HG02588 (cell line): ENCODE data around the gene ADGRG6.
"Not testable (repeated sequence)": the region's sequence is repeated elsewhere in the genome, so short reads cannot be mapped to it uniquely, and the experiment has no call there.

Experiments
- ATAC-seq: cut with Tn5 transposase; IDR thresholded peaks from one replicate; pipeline ENCODE4 v1.9.1; 2021; ENCODE audit warnings: mild to moderate bottlenecking, moderate library complexity; ENCODE audit not compliant: unreplicated experiment

Gene ADGRG6

GRCh38 chr6:142440600-142441293 lies 138.9 kb downstream of the ADGRG6 start:
- ATAC-seq, result no peak

- no peak for ATAC-seq
Measured at GRCh38 chr6:142441716-142442115, 139.9 kb downstream of the ADGRG6 start.

GRCh38 chr6:142443102-142443501 lies 141.3 kb downstream of the ADGRG6 start:
- ATAC-seq, result no peak

- ATAC-seq, result no peak
Measured at GRCh38 chr6:142443532-142443931, 141.7 kb downstream of the ADGRG6 start.

GRCh38 chr6:142444376-142444775 lies 142.6 kb downstream of the ADGRG6 start:
- no peak for ATAC-seq

GRCh38 chr6:142444881-142445301 lies 143.1 kb downstream of the ADGRG6 start:
- no peak for ATAC-seq

- ATAC-seq, result no peak
Measured at GRCh38 chr6:142446168-142446567, 144.4 kb downstream of the ADGRG6 start.

- ATAC-seq, result no peak
Measured at GRCh38 chr6:142446576-142446975, 144.8 kb downstream of the ADGRG6 start.

- no peak for ATAC-seq
Measured at GRCh38 chr6:142448091-142448729, 146.4 kb downstream of the ADGRG6 start.

- ATAC-seq, result not testable (repeated sequence)
Measured at GRCh38 chr6:142450856-142451255, 149.0 kb downstream of the ADGRG6 start.

GRCh38 chr6:142452993-142453392 lies 151.2 kb downstream of the ADGRG6 start:
- no peak for ATAC-seq

GRCh38 chr6:142454196-142454595 lies 152.4 kb downstream of the ADGRG6 start:
- ATAC-seq, result not testable (repeated sequence)

- ATAC-seq, result not testable (repeated sequence)
Measured at GRCh38 chr6:142454848-142455247, 153.0 kb downstream of the ADGRG6 start.

- no peak for ATAC-seq
Measured at GRCh38 chr6:142455957-142456589, 154.3 kb downstream of the ADGRG6 start.

GRCh38 chr6:142457638-142458406 lies 156.0 kb downstream of the ADGRG6 start:
- no peak for ATAC-seq

GRCh38 chr6:142458836-142459235 lies 157.0 kb downstream of the ADGRG6 start:
- no peak for ATAC-seq

- no peak for ATAC-seq
Measured at GRCh38 chr6:142459271-142459670, 157.5 kb downstream of the ADGRG6 start.

- ATAC-seq, result no peak
Measured at GRCh38 chr6:142462260-142462659, 160.5 kb downstream of the ADGRG6 start.

GRCh38 chr6:142463988-142464387 lies 162.2 kb downstream of the ADGRG6 start:
- no peak for ATAC-seq

GRCh38 chr6:142469220-142469619 lies 167.4 kb downstream of the ADGRG6 start:
- ATAC-seq, result no peak

- ATAC-seq, result no peak
Measured at GRCh38 chr6:142470421-142470820, 168.6 kb downstream of the ADGRG6 start.
